Ecto neural progenitor cell (in vitro differentiated cells): ENCODE measurements around the gene EIF2S3.
A peak's percentile ranks its signal among the peaks of the same experiment; 100 is the strongest.
"Not testable (repeated sequence)": the region's sequence is repeated elsewhere in the genome, so short reads cannot be mapped to it uniquely, and the experiment has no call there.

ENCODE experiments used
- DNase-seq: peaks from one replicate; pipeline ENCODE4 v3.0.0-alpha.2; 2018; ENCODE audit warnings: low spot score

EIF2S3 gene

GRCh38 chrX:24054182-24055042, at the start of gene EIF2S3:
EIF2S3 (plus strand) TSS chrX:24054956; CDS start chrX:24054969, 13 bp downstream.
- peak; percentile 95 for DNase-seq

- no peak for DNase-seq
These were observed 49.7 kb upstream of the EIF2S3 start for GRCh38 chrX:24005028-24005427.

GRCh38 chrX:24005867-24006266, 48.9 kb upstream of the EIF2S3 start:
- no peak for DNase-seq

- DNase-seq = no peak
These were observed 42.5 kb upstream of the EIF2S3 start for GRCh38 chrX:24012266-24012665.

GRCh38 chrX:24014388-24015018, 40.3 kb upstream of the EIF2S3 start:
- DNase-seq = no peak

GRCh38 chrX:24017674-24018073, 37.1 kb upstream of the EIF2S3 start:
- DNase-seq = no peak

- no peak for DNase-seq
These were observed 35.9 kb upstream of the EIF2S3 start for GRCh38 chrX:24018809-24019208.

- no peak for DNase-seq
These were observed 35.3 kb upstream of the EIF2S3 start for GRCh38 chrX:24019448-24019847.

- DNase-seq = no peak
These were observed 34.4 kb upstream of the EIF2S3 start for GRCh38 chrX:24020306-24020876.

- no peak for DNase-seq
These were observed 31.2 kb upstream of the EIF2S3 start for GRCh38 chrX:24023544-24023943.

- DNase-seq = no peak
These were observed 30.6 kb upstream of the EIF2S3 start for GRCh38 chrX:24023972-24024669.

GRCh38 chrX:24024819-24025740, 29.7 kb upstream of the EIF2S3 start:
- DNase-seq = peak; percentile 93

- no peak for DNase-seq
These were observed 28.9 kb upstream of the EIF2S3 start for GRCh38 chrX:24025741-24026403.

GRCh38 chrX:24026432-24026831, 28.3 kb upstream of the EIF2S3 start:
- no peak for DNase-seq

- DNase-seq = no peak
These were observed 27.7 kb upstream of the EIF2S3 start, which contains the start of gene KLHL15 for GRCh38 chrX:24027086-24027485. KLHL15 (minus strand) TSS chrX:24027186; CDS start chrX:24006693, 20,493 bp downstream.

GRCh38 chrX:24027985-24028384, 26.8 kb upstream of the EIF2S3 start:
- no peak for DNase-seq

GRCh38 chrX:24030597-24030996, 24.2 kb upstream of the EIF2S3 start:
- no peak for DNase-seq

- no peak for DNase-seq
These were observed 20.3 kb upstream of the EIF2S3 start for GRCh38 chrX:24034485-24034884.

- no peak for DNase-seq
These were observed 17.0 kb upstream of the EIF2S3 start for GRCh38 chrX:24037729-24038128.

GRCh38 chrX:24046060-24046459, 8.7 kb upstream of the EIF2S3 start:
- DNase-seq = not testable (repeated sequence)

- DNase-seq = not testable (repeated sequence)
These were observed 5.1 kb upstream of the EIF2S3 start for GRCh38 chrX:24049643-24050042.
